SK-MEL-5 (cell line): ENCODE data around the gene OXGR1. TPM values are rescaled to one million over a fixed set of nuclear protein-coding genes. Genes with fewer than 3 reads are reported as not detected.

ENCODE experiments used
- small RNA-seq, 2 experiments: library from RNA; depleted of rRNA; stranded (forward); fragments of <200 nt; gene quantifications; one replicate each; pipeline ENCODE3, GENCODE V24; 2014
- total RNA-seq: library from RNA; depleted of rRNA; stranded (reverse); fragments of >200 nt; shearing (Covaris generic); gene quantifications from 2 replicates; pipeline ENCODE4 v1.2.3, GENCODE V29; 2014; rRNA removed

Gene OXGR1
- total RNA-seq, 1 experiment from 2014 or later = 0.13 TPM

Small RNA genes lying within 50 kb of the gene (small RNA-seq; reads per million reads assigned to genes)
- 0 reads per million in 2 experiments for gene RN7SKP7

Other genes with a start within 250 kb of the OXGR1 start
- 13.8 and 17.9 TPM in 2 replicates for gene MBNL2, start 227.9 kb upstream of the OXGR1 start, total RNA-seq